NOMO-1 treated with DMSO at 0.1 percent for 48 hours (cell line): Measurements from ENCODE around the gene ATP1B4.

Source experiments
- DNase-seq: peaks from one replicate; lab custom pipeline; 2025; ENCODE audit not compliant: unreplicated experiment; lab: John Stamatoyannopoulos, UW

The ATP1B4 gene

DNA sequence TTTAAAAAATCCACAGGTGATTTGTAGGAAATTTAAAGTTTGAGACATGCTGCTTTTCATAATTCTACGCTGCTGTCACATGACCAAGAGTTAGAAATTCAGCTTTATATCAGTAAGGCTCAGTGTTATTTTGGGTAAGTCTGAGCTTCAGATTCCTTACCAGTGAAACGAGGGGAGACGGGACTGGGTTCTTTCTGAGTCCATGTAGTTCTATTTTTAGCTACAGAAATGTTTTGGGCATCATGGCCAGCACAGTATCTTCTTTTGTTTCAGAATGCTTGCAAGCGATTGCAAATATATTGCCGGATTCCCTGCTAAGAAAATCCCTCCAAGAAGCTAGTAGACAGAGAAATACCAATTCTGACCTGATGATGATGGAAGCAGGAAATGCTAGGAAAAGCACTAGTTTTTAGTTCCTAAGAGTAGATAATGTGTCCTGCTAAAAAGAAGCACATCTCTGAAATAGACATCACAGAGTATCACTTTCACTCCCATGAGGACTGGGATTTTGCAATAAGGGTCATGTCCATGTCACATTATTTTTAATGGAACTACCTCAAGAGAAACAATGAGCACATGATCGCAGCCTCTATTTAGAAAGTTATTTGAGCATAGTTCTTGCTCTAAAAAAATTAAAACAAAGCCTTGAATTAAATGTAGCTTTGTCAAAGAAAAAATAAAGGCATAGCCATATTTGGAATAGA is 10.9 kb downstream of the ATP1B4 start:
- DNase-seq = no peak

GRCh38 chrX:120377179-120377578 is 15.3 kb downstream of the ATP1B4 start:
- DNase-seq = no peak

DNA sequence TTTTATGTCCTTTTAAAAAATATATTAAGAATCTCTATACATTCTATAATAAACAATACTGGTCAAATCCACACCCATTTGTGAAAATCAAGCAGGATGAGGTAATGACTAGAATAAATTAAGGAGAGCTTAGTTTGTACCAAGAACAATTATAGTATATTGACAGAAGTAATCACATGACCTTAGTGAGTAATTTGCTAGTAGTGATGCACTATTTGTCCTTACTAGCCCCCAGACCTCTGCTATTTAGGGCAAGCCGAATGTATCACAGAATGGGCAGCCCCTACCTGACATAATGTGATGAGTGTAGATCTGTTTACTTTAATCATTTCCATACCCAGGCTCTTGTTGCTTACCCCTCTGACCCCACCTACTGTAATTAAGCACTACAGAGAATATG is 15.8 kb downstream of the ATP1B4 start:
- DNase-seq = no peak

DNA sequence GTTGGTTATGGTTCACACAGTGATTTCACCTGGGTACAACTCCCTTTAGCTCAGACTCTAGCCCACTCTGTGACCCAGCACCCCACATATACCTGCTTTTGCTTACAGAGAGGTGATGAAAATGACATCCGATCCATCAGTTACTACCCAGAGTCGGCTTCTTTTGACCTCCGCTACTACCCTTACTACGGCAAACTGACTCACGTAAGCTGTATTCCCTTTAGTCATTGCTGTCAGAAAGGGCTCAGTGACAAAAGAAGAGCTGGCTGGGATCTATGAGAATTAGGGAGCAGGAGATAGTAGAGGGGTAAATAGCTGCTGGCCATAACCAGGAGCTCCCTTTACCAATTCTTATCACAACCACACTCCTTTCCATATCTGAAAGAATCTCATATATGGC is 16.7 kb downstream of the ATP1B4 start:
- DNase-seq = no peak

- DNase-seq = no peak
Observed at GRCh38 chrX:120379937-120380681, 18.2 kb downstream of the ATP1B4 start.

DNA sequence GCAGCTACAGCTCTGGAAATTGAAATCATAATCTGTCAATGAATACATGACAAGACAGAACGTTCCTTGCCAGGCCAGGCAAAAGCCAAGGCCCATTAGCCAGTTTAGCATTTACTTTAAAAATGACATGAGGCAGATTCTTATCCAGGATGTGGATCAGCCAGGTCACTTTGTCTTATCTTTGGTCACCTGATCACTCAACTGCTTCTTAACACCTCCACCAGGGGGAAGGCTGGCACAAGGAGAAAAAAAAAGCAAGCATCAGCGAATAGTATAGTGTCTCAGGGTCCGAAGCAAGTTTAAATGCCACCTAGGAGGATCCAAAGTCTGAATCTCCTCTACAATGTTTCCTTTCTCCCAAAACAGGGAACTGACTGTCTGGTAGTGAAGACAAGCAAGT is 18.8 kb downstream of the ATP1B4 start:
- peak; percentile 62 for DNase-seq

DNA sequence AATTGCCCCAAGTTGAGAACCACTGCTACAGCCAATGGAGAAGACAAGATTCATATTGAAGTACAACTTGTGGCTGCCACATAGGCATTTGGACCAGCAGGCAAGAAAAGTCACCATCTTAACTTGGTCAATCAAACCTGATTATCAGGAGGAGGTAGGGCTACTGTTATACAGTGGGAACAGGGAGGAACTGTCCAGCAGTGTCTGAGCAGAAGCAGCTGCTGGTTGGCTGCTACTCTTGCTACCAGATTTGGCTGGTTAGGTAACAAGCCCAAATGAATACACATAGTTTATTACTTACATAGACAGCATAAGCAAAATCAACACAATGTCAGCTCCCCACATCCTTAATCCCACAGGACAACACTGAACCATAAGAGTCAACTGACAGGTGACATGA is 39.4 kb downstream of the ATP1B4 start:
- no peak for DNase-seq

DNA sequence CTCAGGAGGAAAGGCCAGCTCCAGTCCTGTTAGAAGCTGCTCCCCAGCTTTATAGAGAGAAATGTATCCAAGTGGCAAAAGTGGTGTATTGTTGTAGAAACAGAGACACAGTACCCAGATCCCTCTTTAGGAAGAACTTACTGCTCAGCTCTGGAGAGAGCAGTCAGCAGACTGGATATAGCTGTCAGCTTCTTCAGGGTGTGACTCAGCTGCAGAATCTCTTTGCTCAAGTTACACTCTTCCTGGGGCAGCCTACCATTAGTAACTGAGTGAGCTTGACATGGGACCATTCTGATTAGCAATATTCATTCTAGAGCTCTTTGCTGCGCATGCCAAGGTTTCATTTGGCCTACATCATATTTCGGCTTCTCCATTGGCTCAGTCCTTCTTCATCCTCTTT is 40.5 kb downstream of the ATP1B4 start:
- DNase-seq = no peak

DNA sequence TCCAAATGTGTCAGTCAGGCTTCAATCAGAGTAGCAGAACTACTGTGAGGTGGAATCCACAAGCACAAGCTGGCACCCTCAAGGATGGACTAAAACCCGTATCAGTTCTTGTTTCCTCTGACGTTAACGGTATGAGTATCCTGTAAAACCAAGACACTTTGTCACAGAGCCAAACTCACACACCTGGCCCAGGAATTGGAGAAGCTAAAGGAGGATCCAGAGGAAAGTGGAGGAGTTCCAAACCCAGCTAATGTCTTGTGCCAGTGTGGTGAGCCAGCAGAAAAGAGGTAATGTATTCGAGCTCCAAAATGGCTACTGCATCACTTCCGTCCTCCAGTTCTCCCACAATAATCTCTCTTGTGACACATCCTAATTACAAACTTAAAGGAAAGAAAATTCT is 44.7 kb downstream of the ATP1B4 start:
- DNase-seq = no peak

DNA sequence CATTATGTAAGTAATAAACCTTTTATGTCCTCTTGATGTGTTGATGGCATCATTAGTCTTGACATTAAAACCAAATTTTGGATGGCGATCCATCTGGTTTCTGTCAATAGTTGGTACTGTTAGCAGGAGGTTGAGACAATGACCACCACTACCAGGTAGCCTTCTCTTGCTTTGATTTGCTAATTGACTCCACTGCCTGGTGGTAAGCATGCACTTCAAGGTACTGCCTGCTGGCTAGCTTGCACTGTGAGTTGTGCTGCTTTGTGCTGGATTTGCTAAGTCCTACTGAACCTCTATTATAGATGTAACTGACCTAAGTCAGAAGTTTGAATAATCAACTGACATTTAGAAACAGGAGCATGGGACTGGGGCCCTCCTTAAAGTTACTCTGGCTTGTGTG is 46.3 kb downstream of the ATP1B4 start:
- no peak for DNase-seq

- DNase-seq = no peak
Observed at GRCh38 chrX:120419463-120419862, 57.6 kb downstream of the ATP1B4 start.

DNA sequence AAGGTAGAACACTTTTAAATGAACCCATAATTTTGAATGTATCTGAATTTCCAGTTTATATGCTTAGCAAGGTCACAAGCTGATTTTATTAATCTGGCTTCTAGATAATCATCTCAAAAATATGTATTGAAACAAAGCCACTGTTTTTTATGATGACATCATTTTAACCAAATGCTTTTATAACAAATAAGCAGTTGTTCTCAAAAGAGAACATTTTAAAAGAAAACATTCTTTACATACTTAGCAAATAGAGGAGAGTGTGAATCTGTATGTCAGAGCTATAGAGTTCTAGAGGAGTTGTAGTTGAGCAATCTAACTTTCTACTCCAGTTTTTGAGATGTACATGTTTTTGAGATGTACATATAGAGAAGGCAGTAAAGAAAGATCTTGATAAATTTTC is 64.7 kb downstream of the ATP1B4 start:
- no peak for DNase-seq

DNA sequence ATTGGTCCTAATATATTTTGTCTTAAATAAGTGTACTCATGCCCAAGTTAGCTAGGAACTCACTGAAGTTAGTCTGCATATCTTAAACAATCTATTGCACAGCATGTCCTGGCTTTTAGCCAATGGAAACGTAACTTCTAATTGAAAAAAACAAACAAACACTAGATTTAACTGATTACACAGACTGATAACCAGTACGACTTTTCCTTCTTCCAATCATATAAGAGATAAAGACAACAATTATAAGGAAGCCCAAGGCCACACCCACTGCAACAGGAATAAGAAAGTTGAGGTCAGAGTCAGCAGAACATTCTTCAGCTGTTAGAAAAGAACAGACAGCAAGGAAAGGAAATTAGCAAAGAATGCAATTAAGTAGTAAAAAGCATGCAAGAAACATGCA is 66.4 kb downstream of the ATP1B4 start:
- DNase-seq = peak; percentile 9

GRCh38 chrX:120429776-120430540 is 68.1 kb downstream of the ATP1B4 start:
- DNase-seq = no peak
